ENCODE measurements around the gene LSM3.

LSM3 gene

GRCh38 chr3:14186854-14187458 lies 8.3 kb downstream of the LSM3 start:
- no peaks in the 10 kb centered on the region for H3K9me3 ChIP-seq (ENCODE audit: control insufficient read depth in 2 of 2, low read length in 2 of 2)
- no peak overlapping the region for H3K27ac ChIP-seq (ENCODE audit: low read depth in 2 of 2, low read length in 2 of 2)
- H3K4me1 ChIP-seq (ENCODE audit: control insufficient read depth in 2 of 2, insufficient read depth in 2 of 2, low read length in 2 of 2): no peaks in the 10 kb centered on the region
- H3K4me3 ChIP-seq (ENCODE audit: low read length in 2 of 2): no peak overlapping the region
- H3K27me3 ChIP-seq (ENCODE audit: control insufficient read depth in 2 of 2, insufficient read depth in 2 of 2, low read length in 2 of 2): no peaks in the 10 kb centered on the region
- peaks cover 17 to 30% of the 10 kb centered on the region in 2 donors for H3K36me3 ChIP-seq (ENCODE audit: control insufficient read depth in 2 of 2, insufficient read depth in 2 of 2, low read length in 2 of 2)
- H3K9ac ChIP-seq (ENCODE audit: low read depth in 1 of 2, low read length in 2 of 2): no peak overlapping the region

GRCh38 chr3:14188041-14188754 lies 9.6 kb downstream of the LSM3 start:
- Histone ChIP-seq H3K4me3 (ENCODE audit: low read length in 2 of 2) (no peak overlapping the region), H3K27ac (ENCODE audit: low read depth in 2 of 2, low read length in 2 of 2) (no peak overlapping the region), H3K36me3 (ENCODE audit: control insufficient read depth in 2 of 2, insufficient read depth in 2 of 2, low read length in 2 of 2) (peaks cover 16 to 25% of the 10 kb centered on the region in 2 donors), H3K27me3 (ENCODE audit: control insufficient read depth in 2 of 2, insufficient read depth in 2 of 2, low read length in 2 of 2) (no peaks in the 10 kb centered on the region), H3K4me1 (ENCODE audit: control insufficient read depth in 2 of 2, insufficient read depth in 2 of 2, low read length in 2 of 2) (no peaks in the 10 kb centered on the region), H3K9ac (ENCODE audit: low read depth in 1 of 2, low read length in 2 of 2) (no peak overlapping the region), H3K9me3 (ENCODE audit: control insufficient read depth in 2 of 2, low read length in 2 of 2) (no peaks in the 10 kb centered on the region)

GRCh38 chr3:14194865-14195264 lies 16.2 kb downstream of the LSM3 start:
- H3K4me3 ChIP-seq (ENCODE audit: low read length in 2 of 2): no peak overlapping the region
- H3K36me3 ChIP-seq (ENCODE audit: control insufficient read depth in 2 of 2, insufficient read depth in 2 of 2, low read length in 2 of 2): peaks cover 9 to 20% of the 10 kb centered on the region in 2 donors
- H3K9me3 ChIP-seq (ENCODE audit: control insufficient read depth in 2 of 2, low read length in 2 of 2): no peaks in the 10 kb centered on the region
- H3K4me1 ChIP-seq (ENCODE audit: control insufficient read depth in 2 of 2, insufficient read depth in 2 of 2, low read length in 2 of 2): no peaks in the 10 kb centered on the region
- no peak overlapping the region for H3K27ac ChIP-seq (ENCODE audit: low read depth in 2 of 2, low read length in 2 of 2)
- H3K27me3 ChIP-seq (ENCODE audit: control insufficient read depth in 2 of 2, insufficient read depth in 2 of 2, low read length in 2 of 2): no peaks in the 10 kb centered on the region
- no peak overlapping the region for H3K9ac ChIP-seq (ENCODE audit: low read depth in 1 of 2, low read length in 2 of 2)

GRCh38 chr3:14199641-14200040 lies 21.0 kb downstream of the LSM3 start:
- Histone ChIP-seq H3K27me3 (ENCODE audit: control insufficient read depth in 2 of 2, insufficient read depth in 2 of 2, low read length in 2 of 2) (no peaks in the 10 kb centered on the region), H3K36me3 (ENCODE audit: control insufficient read depth in 2 of 2, insufficient read depth in 2 of 2, low read length in 2 of 2) (peaks cover 9 to 23% of the 10 kb centered on the region in 2 donors), H3K4me1 (ENCODE audit: control insufficient read depth in 2 of 2, insufficient read depth in 2 of 2, low read length in 2 of 2) (peaks cover 8 to 12% of the 10 kb centered on the region in 2 donors), H3K9me3 (ENCODE audit: control insufficient read depth in 2 of 2, low read length in 2 of 2) (no peaks in the 10 kb centered on the region), H3K9ac (ENCODE audit: low read depth in 1 of 2, low read length in 2 of 2) (no peak overlapping the region), H3K27ac (ENCODE audit: low read depth in 2 of 2, low read length in 2 of 2) (no peak overlapping the region), H3K4me3 (ENCODE audit: low read length in 2 of 2) (no peak overlapping the region)

- no peak overlapping the region for H3K27ac ChIP-seq (ENCODE audit: low read depth in 2 of 2, low read length in 2 of 2)
- H3K9me3 ChIP-seq (ENCODE audit: control insufficient read depth in 2 of 2, low read length in 2 of 2): no peaks in the 10 kb centered on the region
- H3K36me3 ChIP-seq (ENCODE audit: control insufficient read depth in 2 of 2, insufficient read depth in 2 of 2, low read length in 2 of 2): peaks cover 9 to 21% of the 10 kb centered on the region in 2 donors
- no peak overlapping the region for H3K9ac ChIP-seq (ENCODE audit: low read depth in 1 of 2, low read length in 2 of 2)
- H3K4me3 ChIP-seq (ENCODE audit: low read length in 2 of 2): no peak overlapping the region
- H3K27me3 ChIP-seq (ENCODE audit: control insufficient read depth in 2 of 2, insufficient read depth in 2 of 2, low read length in 2 of 2): no peaks in the 10 kb centered on the region
- peaks cover 12 to 15% of the 10 kb centered on the region in 2 donors for H3K4me1 ChIP-seq (ENCODE audit: control insufficient read depth in 2 of 2, insufficient read depth in 2 of 2, low read length in 2 of 2)
These were observed 21.7 kb downstream of the LSM3 start for GRCh38 chr3:14200276-14200675.

- Histone ChIP-seq H3K4me1 (ENCODE audit: control insufficient read depth in 2 of 2, insufficient read depth in 2 of 2, low read length in 2 of 2) (peaks cover 12 to 15% of the 10 kb centered on the region in 2 donors), H3K9ac (ENCODE audit: low read depth in 1 of 2, low read length in 2 of 2) (no peak overlapping the region), H3K27me3 (ENCODE audit: control insufficient read depth in 2 of 2, insufficient read depth in 2 of 2, low read length in 2 of 2) (no peaks in the 10 kb centered on the region), H3K27ac (ENCODE audit: low read depth in 2 of 2, low read length in 2 of 2) (no peak overlapping the region), H3K9me3 (ENCODE audit: control insufficient read depth in 2 of 2, low read length in 2 of 2) (no peaks in the 10 kb centered on the region), H3K4me3 (ENCODE audit: low read length in 2 of 2) (no peak overlapping the region), H3K36me3 (ENCODE audit: control insufficient read depth in 2 of 2, insufficient read depth in 2 of 2, low read length in 2 of 2) (peaks cover 6 to 21% of the 10 kb centered on the region in 2 donors)
These were observed 22.2 kb downstream of the LSM3 start for GRCh38 chr3:14200841-14201240.

- Histone ChIP-seq H3K36me3 (ENCODE audit: control insufficient read depth in 2 of 2, insufficient read depth in 2 of 2, low read length in 2 of 2) (peaks cover 6 to 16% of the 10 kb centered on the region in 2 donors), H3K27me3 (ENCODE audit: control insufficient read depth in 2 of 2, insufficient read depth in 2 of 2, low read length in 2 of 2) (no peaks in the 10 kb centered on the region), H3K4me3 (ENCODE audit: low read length in 2 of 2) (no peak overlapping the region), H3K9ac (ENCODE audit: low read depth in 1 of 2, low read length in 2 of 2) (no peak overlapping the region), H3K9me3 (ENCODE audit: control insufficient read depth in 2 of 2, low read length in 2 of 2) (no peaks in the 10 kb centered on the region), H3K4me1 (ENCODE audit: control insufficient read depth in 2 of 2, insufficient read depth in 2 of 2, low read length in 2 of 2) (peaks cover 12 to 15% of the 10 kb centered on the region in 2 donors), H3K27ac (ENCODE audit: low read depth in 2 of 2, low read length in 2 of 2) (no peak overlapping the region)
These were observed 23.5 kb downstream of the LSM3 start for GRCh38 chr3:14201940-14202684.

- H3K4me1 ChIP-seq (ENCODE audit: control insufficient read depth in 2 of 2, insufficient read depth in 2 of 2, low read length in 2 of 2): peaks cover 12 to 15% of the 10 kb centered on the region in 2 donors
- no peaks in the 10 kb centered on the region for H3K27me3 ChIP-seq (ENCODE audit: control insufficient read depth in 2 of 2, insufficient read depth in 2 of 2, low read length in 2 of 2)
- no peak overlapping the region for H3K9ac ChIP-seq (ENCODE audit: low read depth in 1 of 2, low read length in 2 of 2)
- H3K4me3 ChIP-seq (ENCODE audit: low read length in 2 of 2): no peak overlapping the region
- H3K27ac ChIP-seq (ENCODE audit: low read depth in 2 of 2, low read length in 2 of 2): no peak overlapping the region
- peaks cover 3 to 16% of the 10 kb centered on the region in 2 donors for H3K36me3 ChIP-seq (ENCODE audit: control insufficient read depth in 2 of 2, insufficient read depth in 2 of 2, low read length in 2 of 2)
- no peaks in the 10 kb centered on the region for H3K9me3 ChIP-seq (ENCODE audit: control insufficient read depth in 2 of 2, low read length in 2 of 2)
These were observed 24.4 kb downstream of the LSM3 start for GRCh38 chr3:14202874-14203520.

GRCh38 chr3:14203521-14204079 lies 25.0 kb downstream of the LSM3 start:
- H3K4me3 ChIP-seq (ENCODE audit: low read length in 2 of 2): no peak overlapping the region
- no peaks in the 10 kb centered on the region for H3K9me3 ChIP-seq (ENCODE audit: control insufficient read depth in 2 of 2, low read length in 2 of 2)
- peaks cover 3 to 13% of the 10 kb centered on the region in 2 donors for H3K36me3 ChIP-seq (ENCODE audit: control insufficient read depth in 2 of 2, insufficient read depth in 2 of 2, low read length in 2 of 2)
- peaks cover 12 to 17% of the 10 kb centered on the region in 2 donors for H3K4me1 ChIP-seq (ENCODE audit: control insufficient read depth in 2 of 2, insufficient read depth in 2 of 2, low read length in 2 of 2)
- H3K27me3 ChIP-seq (ENCODE audit: control insufficient read depth in 2 of 2, insufficient read depth in 2 of 2, low read length in 2 of 2): no peaks in the 10 kb centered on the region
- no peak overlapping the region for H3K27ac ChIP-seq (ENCODE audit: low read depth in 2 of 2, low read length in 2 of 2)
- H3K9ac ChIP-seq (ENCODE audit: low read depth in 1 of 2, low read length in 2 of 2): no peak overlapping the region

Measured in mucosa of rectum (tissue), 2 donors.